ENCODE measurements around the gene HNRNPR. TPM values are rescaled to one million over a fixed set of nuclear protein-coding genes. Genes with fewer than 3 reads are reported as not detected.

The HNRNPR gene
- total and polyA plus RNA-seq, 2 of the 8 experiments (the other 6 are each of a cell fraction or from before 2014, with no cell fraction given) = 110 to 214 TPM

DNA sequence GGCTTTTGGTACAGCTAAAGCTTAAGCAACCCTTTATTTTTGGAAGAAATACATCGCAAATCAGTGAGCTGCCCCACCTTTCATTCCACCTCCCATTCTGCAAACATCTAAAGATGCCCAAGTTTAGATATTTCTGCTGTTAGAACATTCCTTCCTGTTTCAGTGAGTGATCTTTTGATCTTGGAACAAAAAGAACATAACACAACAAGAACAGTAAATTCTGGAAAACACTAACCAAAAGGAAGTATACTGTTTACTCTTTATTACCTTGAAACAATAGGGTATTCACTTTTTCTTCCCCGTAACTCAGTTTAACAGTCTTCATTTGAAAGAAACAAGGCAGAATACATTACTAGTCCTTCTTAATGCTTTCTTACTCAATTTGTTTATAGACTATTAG, 40.6 kb downstream of the HNRNPR start:
- Histone ChIP-seq H2BK12ac (ENCODE audit: low read depth, low read length) (no peak overlapping the region), H3K4me1 (replicated peaks in 1 of 4; ENCODE audit: control insufficient read depth in 3 of 4, insufficient read depth in 4 of 4, low read length in 3 of 4) (no peaks in the 10 kb centered on the region), H3K56ac (replicated peaks; ENCODE audit: insufficient read length, low read depth, low read length) (no peak overlapping the region), H3K23ac (ENCODE audit: insufficient read length) (no peak overlapping the region), H3K79me2 (ENCODE audit: control insufficient read depth in 1 of 2, insufficient read depth in 2 of 2, low read length in 2 of 2) (no peaks in the 10 kb centered on the region), H4K8ac (ENCODE audit: extremely low read depth, insufficient read depth, low read length) (no peak overlapping the region), H2AK5ac (ENCODE audit: low read depth, low read length) (no peak overlapping the region), H3K36me3 (ENCODE audit: control insufficient read depth in 2 of 4, insufficient read depth in 4 of 4, low read length in 3 of 4) (peaks cover 0 to 66% (median 11%) of the 10 kb centered on the region in 4 experiments; a peak in 6 of 8 replicates), H4K5ac (ENCODE audit: insufficient read length, low read depth, low read length) (no peak overlapping the region), H3K9ac (replicated peaks in 1 of 4; ENCODE audit: extremely low read depth in 1 of 4, low read depth in 3 of 4, low read length in 3 of 4) (no peak overlapping the region), H3K27me3 (replicated peaks in 1 of 4; ENCODE audit: control insufficient read depth in 3 of 4, extremely low read depth in 1 of 4, insufficient read depth in 3 of 4, low read length in 3 of 4) (no peaks in the 10 kb centered on the region), H3K4me3 (ENCODE audit: extremely low read depth in 1 of 4, insufficient read depth in 2 of 4, low read depth in 3 of 4, low read length in 4 of 4) (no peak overlapping the region), H2BK20ac (ENCODE audit: low read length) (no peak overlapping the region), H3K18ac (ENCODE audit: extremely low read depth, low read length) (no peak overlapping the region), H3K4me2 (ENCODE audit: insufficient read depth in 1 of 2, low read depth in 2 of 2, low read length in 2 of 2) (no peak overlapping the region), H3K4ac (replicated peaks; ENCODE audit: insufficient read length, low read depth, low read length) (no peak overlapping the region), H4K20me1 (replicated peaks in 1 of 2; ENCODE audit: control insufficient read depth in 1 of 2, insufficient read depth in 2 of 2, low read length in 2 of 2) (peaks cover 0 to 1% of the 10 kb centered on the region in 2 experiments), H3K23me2 (ENCODE audit: low read depth, low read length) (no peaks in the 10 kb centered on the region), H3K14ac (ENCODE audit: insufficient read length) (no peak overlapping the region), H4K91ac (replicated peaks; ENCODE audit: insufficient read length, low read length) (no peak overlapping the region), H3K79me1 (ENCODE audit: low read depth, low read length) (no peaks in the 10 kb centered on the region), H3K27ac (ENCODE audit: low read depth, low read length) (no peak overlapping the region), H2BK120ac (replicated peaks; ENCODE audit: low read depth, low read length) (no peak overlapping the region), H2BK15ac (ENCODE audit: low read length) (no peak overlapping the region), H2BK5ac (ENCODE audit: low read depth, low read length) (no peak overlapping the region), H3K9me3 (ENCODE audit: insufficient read depth in 2 of 2, low read depth in 1 of 2, low read length in 1 of 2) (no peaks in the 10 kb centered on the region), H2AFZ (ENCODE audit: low read length) (no peak overlapping the region)
- DNase-seq (ENCODE audit: low read depth in 1 of 2, low spot score in 2 of 2) = no peak
- no peak for FAIRE-seq
- no peak for TF ChIP-seq MAFK (IDR thresholded peaks at IDR 0.05; ENCODE audit: low read depth, low read length)
- no peak for TF ChIP-seq YY1 (IDR thresholded peaks at IDR 0.05; ENCODE audit: low read depth, low read length)
- CTCF ChIA-PET (ENCODE audit: partially characterized antibody) = interaction anchor here (1.3 kb wide), 1 partner anchor 11 kb away, joined by 3 read pairs; no protein-coding TSS in a partner anchor
- WGBS, 2 experiments (ENCODE audit: extremely low coverage in 1 of 2, insufficient coverage in 1 of 2, insufficient read length in 1 of 2, insufficient replicate concordance in 2 of 2, low coverage in 1 of 2, low lambda C conversion rate in 2 of 2, missing lambda C conversion rate in 1 of 2) = 90% methylated on average over 2 of the region's 2 CpGs; no CpG with 5 or more reads in 1 of the 2 experiments
- POLR2A ChIA-PET (ENCODE audit: partially characterized antibody) = interaction anchor here (1.5 kb wide), 1 partner anchor 41 kb away, joined by 5 read pairs; the partner anchor contains the start of gene HNRNPR
